Left cardiac atrium (tissue), 4 donors: Measurements from ENCODE around the gene CLRN3. TPM values are rescaled to one million over a fixed set of nuclear protein-coding genes. Genes with fewer than 3 reads are reported as not detected.

Experiments used
- ATAC-seq, 2 donors: fragments of 200-7000 bp; cut with Tn5 transposase; one replicate each; pipeline ENCODE4 v1.9.1; 2020; ENCODE audit warnings: mild to moderate bottlenecking in 2 of 2, moderate library complexity in 2 of 2
- DNase-seq: peaks from one replicate; pipeline ENCODE4 v3.0.0-alpha.2; 2020
- intact Hi-C, 2 donors: fragments of 100-400 bp; cut with DNase I; formaldehyde crosslinking; loops; one replicate each; pipeline versions ENCODE4 v1.14.1 to v1.15.1; 2022 to 2023
- long read RNA-seq: library from polyadenylated mRNA; unstranded; transcript quantifications from one replicate; pipeline ENCODE4 v2.0.0, GENCODE V29; 2021
- total RNA-seq, 2 donors: library from RNA; stranded (reverse); fragmentation: NEBNext Ultra II Directional; extraction: Animal tissue kit (Norgen Biotek cat#: 25700); gene quantifications; one replicate each; pipeline ENCODE4 v1.2.1, GENCODE V29; 2021
- donor health status: DM: no; HTN: yes; CAD: no.
- donor health status: DM: no; HTN: yes; CAD: no; lungs with severe emphysema.
- donor health status: DM: yes; HTN: yes; CAD: no.
- donor health status: Dilated cardiomyopathy.

CLRN3 gene
- not detected for total RNA-seq
- long read RNA-seq, result 0 reads

GRCh38 chr10:127892743-127893142, at the start of gene CLRN3:
Gene CLRN3, minus strand, starts transcription at chr10:127892941. Its CDS starts 157 bp downstream, at chr10:127892784.
- no peak for DNase-seq

GRCh38 chr10:127940866-127941640, 48.3 kb upstream of the CLRN3 start:
- DNase-seq (no peak), ATAC-seq (no peak)
- intact Hi-C loops, result no loop called here

More at GRCh38 chr10:127892743-127893142, at the start of gene CLRN3:
- no peak for ATAC-seq
- intact Hi-C loops, result no loop called here

GRCh38 chr10:127939786-127940330, 47.1 kb upstream of the CLRN3 start:
- no peak for DNase-seq
- ATAC-seq, result no peak
- intact Hi-C loops, result no loop called here

GRCh38 chr10:127937915-127938463, 45.2 kb upstream of the CLRN3 start:
- ATAC-seq (no peak), DNase-seq (no peak)
- intact Hi-C loops, result no loop called here

- ATAC-seq (peak in 1 of 2 donors; percentile 62), DNase-seq (no peak)
- intact Hi-C loops, result no loop called here
These were observed 44.3 kb upstream of the CLRN3 start for GRCh38 chr10:127937069-127937468.

GRCh38 chr10:127935071-127935561, 42.4 kb upstream of the CLRN3 start:
- DNase-seq (no peak), ATAC-seq (peak in 1 of 2 donors; percentile 10)
- intact Hi-C loops, result no loop called here

- ATAC-seq, result no peak
These were observed 41.6 kb upstream of the CLRN3 start for GRCh38 chr10:127934383-127934782.

GRCh38 chr10:127933271-127933670, 40.5 kb upstream of the CLRN3 start:
- ATAC-seq, result no peak
- DNase-seq, result no peak
- intact Hi-C loops, result no loop called here

More at GRCh38 chr10:127934383-127934782, 41.6 kb upstream of the CLRN3 start:
- DNase-seq, result no peak
- intact Hi-C loops, result no loop called here

GRCh38 chr10:127932521-127933270, 40.0 kb upstream of the CLRN3 start:
- no peak for DNase-seq
- intact Hi-C loops, result no loop called here
- ATAC-seq, result no peak

GRCh38 chr10:127928021-127928806, 35.5 kb upstream of the CLRN3 start:
- intact Hi-C loops, result no loop called here

GRCh38 chr10:127926455-127926854, 33.7 kb upstream of the CLRN3 start:
- intact Hi-C loops, result no loop called here
- DNase-seq, result no peak
- peak in 1 of 2 donors; percentile 24 for ATAC-seq

More at GRCh38 chr10:127928021-127928806, 35.5 kb upstream of the CLRN3 start:
- ATAC-seq (peak in 1 of 2 donors; percentile 66), DNase-seq (no peak)

- DNase-seq (no peak), ATAC-seq (no peak)
- intact Hi-C loops, result no loop called here
These were observed 32.9 kb upstream of the CLRN3 start for GRCh38 chr10:127925471-127926207.

GRCh38 chr10:127923646-127924045, 30.9 kb upstream of the CLRN3 start:
- intact Hi-C loops, result no loop called here
- no peak for DNase-seq
- no peak for ATAC-seq

GRCh38 chr10:127922675-127923366, 30.1 kb upstream of the CLRN3 start:
- peak; percentile 82 for DNase-seq
- ATAC-seq, result peak; percentile 90 to 91
- intact Hi-C loops, result no loop called here

- DNase-seq (no peak), ATAC-seq (no peak)
- intact Hi-C loops, result no loop called here
These were observed 29.5 kb upstream of the CLRN3 start for GRCh38 chr10:127922206-127922605.

GRCh38 chr10:127921753-127922145, 29.0 kb upstream of the CLRN3 start:
- intact Hi-C loops, result no loop called here
- DNase-seq (no peak), ATAC-seq (peak in 1 of 2 donors; percentile 4)

- DNase-seq, result no peak
These were observed 28.5 kb upstream of the CLRN3 start for GRCh38 chr10:127921075-127921752.

More at GRCh38 chr10:127921075-127921752, 28.5 kb upstream of the CLRN3 start:
- ATAC-seq, result no peak
- intact Hi-C loops, result no loop called here
